SH-SY5Y (cell line): ENCODE data around the gene MACROD2.

Experiments
- GATA2 ChIP-seq: IDR thresholded peaks from 2 replicates; pipeline ENCODE4 v1.6.1; 2011; ENCODE audit warnings: mild to moderate bottlenecking, low read depth, low read length
- GATA3 ChIP-seq: IDR thresholded peaks from 2 replicates; pipeline ENCODE4 v1.6.1; 2011; ENCODE audit warnings: low read depth, mild to moderate bottlenecking, low read length, moderate library complexity

DNA sequence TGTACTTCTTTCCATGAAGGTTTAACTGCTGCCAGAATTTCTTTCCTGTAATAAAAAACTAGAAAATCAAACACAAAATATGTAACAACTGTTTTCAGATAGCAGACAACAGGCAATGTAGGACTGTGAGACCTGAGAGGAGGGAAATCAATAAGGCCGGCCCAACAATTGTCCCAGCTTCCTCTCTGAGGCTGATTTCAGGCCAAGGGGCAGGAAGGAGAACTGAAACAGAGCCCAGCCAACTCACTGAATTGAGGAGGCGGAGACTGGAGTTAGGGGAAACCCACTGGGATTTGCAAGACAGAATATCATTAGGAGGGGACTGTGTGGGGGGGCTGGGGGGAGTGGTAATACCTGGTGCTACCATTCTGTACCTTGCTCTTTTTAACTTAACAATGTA, 299.9 kb downstream of the MACROD2 start:
- TF ChIP-seq GATA2 (no peak), GATA3 (no peak)
